ENCODE data around the gene CD4. TPM values are rescaled to one million over a fixed set of nuclear protein-coding genes. Genes with fewer than 3 reads are reported as not detected.
"Not testable (repeated sequence)": the region's sequence is repeated elsewhere in the genome, so short reads cannot be mapped to it uniquely, and the experiment has no call there.

Gene CD4
- total RNA-seq, 3 donors from 2014 or later = 42.0 to 76.9 (median 51.4) TPM

DNA sequence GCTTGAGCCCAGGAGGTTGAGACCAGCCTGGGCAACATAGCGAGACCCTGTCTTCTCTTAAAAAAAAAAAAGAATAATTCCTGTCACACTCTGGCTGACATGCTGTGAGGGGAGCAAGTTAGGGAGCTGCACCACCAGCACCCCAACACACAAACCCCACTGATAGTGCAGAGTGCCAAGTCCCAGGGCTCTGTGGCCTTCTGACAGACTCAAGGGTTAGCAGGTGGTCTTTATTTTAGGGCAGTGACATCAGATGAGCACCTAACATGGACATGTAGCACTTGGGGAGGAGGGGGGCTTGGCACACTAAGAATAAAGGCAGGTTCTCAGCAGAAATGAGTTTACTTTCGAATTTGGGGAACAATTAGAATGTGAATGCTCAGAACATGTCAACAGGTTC lies 69.5 kb downstream of the CD4 start:
- Mint-ChIP-seq H3K4me1 (ENCODE audit: low read depth) (peaks cover 9% of the 10 kb centered on the region), H3K27me3 (ENCODE audit: low read depth) (no peaks in the 10 kb centered on the region), H3K36me3 (ENCODE audit: insufficient read depth) (peaks cover 51% of the 10 kb centered on the region), H3K9me3 (no peaks in the 10 kb centered on the region), H3K4me3 (no peak overlapping the region)
- DNase-seq (no peak), ATAC-seq (no peak)

GRCh38 chr12:6860116-6860515 lies 70.8 kb downstream of the CD4 start:
- Mint-ChIP-seq H3K27me3 (ENCODE audit: low read depth) (no peaks in the 10 kb centered on the region), H3K4me3 (no peak overlapping the region), H3K9me3 (no peaks in the 10 kb centered on the region), H3K4me1 (ENCODE audit: low read depth) (no peaks in the 10 kb centered on the region), H3K36me3 (ENCODE audit: insufficient read depth) (peaks cover 54% of the 10 kb centered on the region)
- no peak for ATAC-seq
- DNase-seq = no peak

GRCh38 chr12:6860942-6861341 lies 71.6 kb downstream of the CD4 start:
- Mint-ChIP-seq H3K4me1 (ENCODE audit: low read depth) (no peaks in the 10 kb centered on the region), H3K27me3 (ENCODE audit: low read depth) (no peaks in the 10 kb centered on the region), H3K9me3 (no peaks in the 10 kb centered on the region), H3K4me3 (no peak overlapping the region), H3K36me3 (ENCODE audit: insufficient read depth) (peaks cover 55% of the 10 kb centered on the region)
- no peak for ATAC-seq
- DNase-seq = no peak

GRCh38 chr12:6861391-6861790 lies 72.1 kb downstream of the CD4 start:
- peaks cover 57% of the 10 kb centered on the region for H3K36me3 Mint-ChIP-seq (ENCODE audit: insufficient read depth)

DNA sequence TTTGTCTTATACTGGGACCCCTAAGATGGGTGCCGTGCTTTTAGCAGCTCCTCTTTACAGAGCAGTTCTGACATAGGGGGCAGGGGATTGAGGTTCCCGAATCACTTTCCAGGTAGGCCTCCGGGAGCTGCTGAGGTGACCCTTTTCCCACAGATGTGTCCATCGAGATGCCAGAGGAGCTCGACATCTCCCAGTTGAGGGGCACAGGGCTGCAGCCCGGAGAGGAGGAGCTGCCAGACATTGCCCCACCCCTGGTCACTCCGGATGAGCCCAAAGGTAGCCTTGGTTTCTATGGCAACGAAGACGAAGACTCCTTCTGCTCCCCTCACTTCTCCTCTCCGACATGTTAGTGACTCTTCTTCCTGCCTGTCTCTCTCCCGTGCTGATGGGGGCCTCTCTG lies 73.7 kb downstream of the CD4 start:
- H3K4me1 Mint-ChIP-seq (ENCODE audit: low read depth) = peaks cover 6% of the 10 kb centered on the region
- peaks cover 50% of the 10 kb centered on the region for H3K36me3 Mint-ChIP-seq (ENCODE audit: insufficient read depth)
- no peak overlapping the region for H3K4me3 Mint-ChIP-seq
- ATAC-seq (no peak), DNase-seq (no peak)
- no peaks in the 10 kb centered on the region for H3K9me3 Mint-ChIP-seq
- H3K27me3 Mint-ChIP-seq (ENCODE audit: low read depth) = no peaks in the 10 kb centered on the region

More at GRCh38 chr12:6861391-6861790, 72.1 kb downstream of the CD4 start:
- no peak for DNase-seq
- H3K9me3 Mint-ChIP-seq = no peaks in the 10 kb centered on the region
- H3K4me3 Mint-ChIP-seq = no peak overlapping the region
- ATAC-seq = no peak
- H3K27me3 Mint-ChIP-seq (ENCODE audit: low read depth) = no peaks in the 10 kb centered on the region
- H3K4me1 Mint-ChIP-seq (ENCODE audit: low read depth) = peaks cover under 1% of the 10 kb centered on the region

GRCh38 chr12:6863586-6864321 lies 74.4 kb downstream of the CD4 start:
- H3K4me1 Mint-ChIP-seq (ENCODE audit: low read depth) = peaks cover 12% of the 10 kb centered on the region
- H3K27me3 Mint-ChIP-seq (ENCODE audit: low read depth) = no peaks in the 10 kb centered on the region
- DNase-seq (no peak), ATAC-seq (no peak)
- H3K9me3 Mint-ChIP-seq = no peaks in the 10 kb centered on the region
- peaks cover 50% of the 10 kb centered on the region for H3K36me3 Mint-ChIP-seq (ENCODE audit: insufficient read depth)
- H3K4me3 Mint-ChIP-seq = no peak overlapping the region

GRCh38 chr12:6865307-6865706 lies 76.0 kb downstream of the CD4 start:
- H3K27me3 Mint-ChIP-seq (ENCODE audit: low read depth); DNase-seq; ATAC-seq; H3K9me3 Mint-ChIP-seq: not testable (repeated sequence)
- peak overlapping the region; percentile 29 for H3K4me3 Mint-ChIP-seq
- peaks cover 57% of the 10 kb centered on the region for H3K36me3 Mint-ChIP-seq (ENCODE audit: insufficient read depth)
- H3K4me1 Mint-ChIP-seq (ENCODE audit: low read depth) = peaks cover 26% of the 10 kb centered on the region

DNA sequence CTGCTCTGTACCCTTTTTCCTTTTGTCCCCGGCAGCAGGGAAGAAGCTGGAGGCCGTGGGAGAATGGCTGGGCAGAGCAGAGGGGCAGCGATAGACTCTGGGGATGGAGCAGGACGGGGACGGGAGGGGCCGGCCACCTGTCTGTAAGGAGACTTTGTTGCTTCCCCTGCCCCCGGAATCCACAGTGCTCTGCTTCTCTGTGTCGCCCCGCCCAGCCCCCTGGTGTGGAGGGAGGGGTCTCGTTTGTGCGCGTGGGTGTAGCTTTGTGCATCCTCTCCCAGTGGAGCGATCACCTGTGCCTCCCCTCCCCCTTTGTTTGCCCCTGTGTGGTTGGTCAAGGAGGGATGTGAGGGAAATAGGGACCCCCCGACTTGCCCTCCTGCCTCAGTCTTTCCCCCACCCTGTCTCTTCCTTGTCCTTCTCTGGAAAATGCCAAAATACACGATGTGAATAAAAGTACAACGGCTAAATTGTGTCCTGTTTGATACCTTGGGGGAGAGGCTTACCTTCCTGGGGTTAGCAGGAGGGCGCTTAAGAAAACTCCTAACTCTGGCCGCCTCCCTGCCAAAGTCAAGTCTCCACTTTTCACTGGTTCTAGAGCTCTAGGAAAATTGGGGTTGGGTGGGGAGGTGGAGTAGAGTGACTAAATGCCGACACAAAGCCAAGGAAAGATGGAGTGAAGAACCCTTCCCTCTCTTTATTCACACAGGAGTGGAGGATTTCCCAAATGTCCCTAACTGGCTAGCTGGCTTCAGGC lies 77.0 kb downstream of the CD4 start:
- Mint-ChIP-seq H3K27me3 (ENCODE audit: low read depth) (no peaks in the 10 kb centered on the region), H3K9me3 (no peaks in the 10 kb centered on the region), H3K36me3 (ENCODE audit: insufficient read depth) (peaks cover 54% of the 10 kb centered on the region), H3K4me1 (ENCODE audit: low read depth) (peaks cover 36% of the 10 kb centered on the region), H3K4me3 (peak overlapping the region; percentile 93)
- no peak for DNase-seq
- no peak for ATAC-seq

DNA sequence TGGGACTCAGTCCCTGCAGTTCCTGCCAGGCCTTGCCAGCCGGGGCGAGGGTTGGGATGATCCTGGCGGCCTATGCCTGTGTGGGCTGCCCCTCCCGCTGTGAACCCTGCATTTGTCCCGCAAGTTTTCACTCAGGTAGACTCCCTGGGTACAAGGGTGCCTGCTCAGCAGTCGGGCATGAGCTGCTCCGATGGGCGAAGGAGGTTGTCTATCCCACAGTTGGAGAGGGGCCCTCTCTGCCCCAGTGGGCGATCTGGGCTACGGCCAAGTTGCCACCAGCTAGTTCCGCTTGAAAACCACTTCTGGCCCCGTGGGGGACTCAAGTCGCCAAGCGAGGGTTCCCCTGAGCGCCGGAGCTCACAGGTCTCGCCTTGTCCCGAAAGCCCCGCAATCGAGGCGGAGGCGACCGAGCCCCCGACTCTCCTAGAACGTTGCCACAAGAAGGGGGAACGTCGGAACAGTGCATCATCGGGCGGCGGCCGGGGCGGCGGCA lies 77.6 kb downstream of the CD4 start:
- peaks cover 42% of the 10 kb centered on the region for H3K4me1 Mint-ChIP-seq (ENCODE audit: low read depth)
- H3K27me3 Mint-ChIP-seq (ENCODE audit: low read depth) = no peaks in the 10 kb centered on the region
- H3K9me3 Mint-ChIP-seq = no peaks in the 10 kb centered on the region
- peak overlapping the region; percentile 93 for H3K4me3 Mint-ChIP-seq
- ATAC-seq (peak; percentile 1 to 3), DNase-seq (no peak)
- H3K36me3 Mint-ChIP-seq (ENCODE audit: insufficient read depth) = peaks cover 51% of the 10 kb centered on the region

DNA sequence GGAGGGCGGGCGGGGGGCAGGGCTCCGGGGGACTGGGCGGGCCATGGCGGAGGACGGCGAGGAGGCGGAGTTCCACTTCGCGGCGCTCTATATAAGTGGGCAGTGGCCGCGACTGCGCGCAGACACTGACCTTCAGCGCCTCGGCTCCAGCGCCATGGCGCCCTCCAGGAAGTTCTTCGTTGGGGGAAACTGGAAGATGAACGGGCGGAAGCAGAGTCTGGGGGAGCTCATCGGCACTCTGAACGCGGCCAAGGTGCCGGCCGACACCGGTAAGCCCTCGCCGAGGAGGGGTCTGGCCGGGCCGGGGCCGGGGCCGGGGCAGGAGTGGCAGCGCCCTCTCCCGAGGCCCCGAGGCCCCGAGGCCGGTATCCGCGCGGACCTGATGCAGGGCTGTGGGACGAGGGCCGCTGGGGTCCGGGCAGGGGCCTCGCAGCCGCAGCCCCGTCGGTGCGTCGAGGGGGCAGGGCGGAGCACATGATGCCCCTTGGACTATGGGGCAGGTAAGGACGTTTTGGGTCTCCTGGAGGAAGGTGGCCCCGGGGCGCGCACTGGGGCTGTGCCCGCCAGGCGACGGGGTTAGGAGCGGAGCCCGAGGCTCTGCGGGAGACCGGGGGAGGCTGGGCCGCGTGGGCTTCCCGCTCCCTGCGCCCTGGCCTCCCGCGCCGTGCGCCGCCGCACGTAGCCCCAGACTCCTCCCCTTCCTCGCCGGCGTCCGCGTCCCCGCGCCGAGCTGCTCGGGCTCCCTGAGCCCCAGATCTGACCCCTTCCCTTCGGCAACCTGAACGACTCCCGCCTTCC lies 78.3 kb downstream of the CD4 start, which contains the start of gene TPI1:
Gene TPI1 (plus strand): TSS at position 119 of the 798 bp plus-strand sequence. CDS start 36 bp downstream, at position 155.
- DNase-seq = peak; percentile 78
- Mint-ChIP-seq H3K27me3 (ENCODE audit: low read depth) (no peaks in the 10 kb centered on the region), H3K4me1 (ENCODE audit: low read depth) (peaks cover 49% of the 10 kb centered on the region), H3K36me3 (ENCODE audit: insufficient read depth) (peaks cover 47% of the 10 kb centered on the region), H3K4me3 (peak within 1 kb of the TSS; percentile 95), H3K9me3 (no peaks in the 10 kb centered on the region)
- peak; percentile 79 to 81 for ATAC-seq

GRCh38 chr12:6868211-6869048 lies 79.1 kb downstream of the CD4 start:
- peaks cover 50% of the 10 kb centered on the region for H3K4me1 Mint-ChIP-seq (ENCODE audit: low read depth)
- peak; percentile 38 for DNase-seq
- H3K9me3 Mint-ChIP-seq = no peaks in the 10 kb centered on the region
- H3K4me3 Mint-ChIP-seq = peak overlapping the region; percentile 95
- ATAC-seq = peak in 1 of 2 donors; percentile 1
- H3K27me3 Mint-ChIP-seq (ENCODE audit: low read depth) = no peaks in the 10 kb centered on the region
- H3K36me3 Mint-ChIP-seq (ENCODE audit: insufficient read depth) = peaks cover 44% of the 10 kb centered on the region

DNA sequence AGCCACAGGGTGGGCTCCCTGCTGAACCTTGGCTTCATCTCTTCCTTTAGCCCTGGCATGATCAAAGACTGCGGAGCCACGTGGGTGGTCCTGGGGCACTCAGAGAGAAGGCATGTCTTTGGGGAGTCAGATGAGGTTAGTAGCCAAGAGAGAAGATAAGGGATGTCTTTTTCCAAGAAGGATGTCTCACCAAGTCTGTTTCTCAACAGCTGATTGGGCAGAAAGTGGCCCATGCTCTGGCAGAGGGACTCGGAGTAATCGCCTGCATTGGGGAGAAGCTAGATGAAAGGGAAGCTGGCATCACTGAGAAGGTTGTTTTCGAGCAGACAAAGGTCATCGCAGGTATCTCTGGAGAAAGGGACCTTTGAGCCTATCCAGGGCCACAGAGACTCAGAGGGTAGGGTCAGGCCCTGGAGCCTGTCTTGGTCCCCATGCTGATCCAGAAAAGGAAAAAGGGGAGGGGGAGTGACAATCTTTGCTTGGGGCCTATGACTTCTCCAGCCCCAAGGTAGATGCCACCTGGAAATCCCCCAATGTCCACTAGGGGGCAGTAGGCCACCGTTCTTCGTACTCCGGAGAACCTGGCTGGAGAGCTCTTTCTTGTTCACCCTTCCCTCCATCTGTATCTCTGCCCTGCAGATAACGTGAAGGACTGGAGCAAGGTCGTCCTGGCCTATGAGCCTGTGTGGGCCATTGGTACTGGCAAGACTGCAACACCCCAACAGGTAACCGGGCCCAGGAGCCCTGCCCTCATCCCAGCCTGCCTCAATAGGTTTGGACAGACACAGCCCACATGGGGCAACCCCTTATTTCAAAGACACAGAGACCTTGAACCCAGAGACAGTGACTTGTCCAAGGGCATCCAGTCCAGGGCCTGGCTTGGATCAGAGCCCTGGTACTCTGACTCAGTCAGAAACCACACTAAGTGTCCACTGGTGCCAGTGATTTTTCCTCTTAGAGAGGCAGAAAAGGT lies 80.0 kb downstream of the CD4 start:
- Mint-ChIP-seq H3K27me3 (ENCODE audit: low read depth) (no peaks in the 10 kb centered on the region), H3K4me1 (ENCODE audit: low read depth) (peaks cover 53% of the 10 kb centered on the region), H3K9me3 (no peaks in the 10 kb centered on the region), H3K36me3 (ENCODE audit: insufficient read depth) (peaks cover 41% of the 10 kb centered on the region), H3K4me3 (peak overlapping the region; percentile 95)
- no peak for ATAC-seq
- peak; percentile 88 for DNase-seq
